ENCODE results near the gene KSR2. TPM values are rescaled to one million over a fixed set of nuclear protein-coding genes. Genes with fewer than 3 reads are reported as not detected.
"Not testable (repeated sequence)": the region's sequence is repeated elsewhere in the genome, so short reads cannot be mapped to it uniquely, and the experiment has no call there.

The KSR2 gene
- total RNA-seq, 4 donors from 2014 or later = 0.02 to 0.10 TPM; not detected in 2

- intact Hi-C loops (cut with DNase I; ENCODE audit: low total_unique reads) (no loop called here), in situ Hi-C loops (cut with MboI; ENCODE audit: low sequenced_read_pairs in 4 of 4) (no loop called here)
- Histone ChIP-seq H3K27ac (no peak overlapping the region), H3K9me3 (no peaks in the 10 kb centered on the region), H3K27me3 (no peaks in the 10 kb centered on the region), H3K36me3 (no peaks in the 10 kb centered on the region), H3K4me3 (no peak overlapping the region), H3K4me1 (no peaks in the 10 kb centered on the region)
- DNase-seq = no peak
- TF ChIP-seq POLR2A (IDR thresholded peaks at IDR 0.05) = no peak
- TF ChIP-seq CTCF (IDR thresholded peaks at IDR 0.05 in 4 of 5, conservative IDR thresholded peaks at IDR 0.05 in 1 of 5) = no peak
- ATAC-seq = no peak
Observed at GRCh38 chr12:117749431-117749830, 219.4 kb downstream of the KSR2 start.

- H3K9me3 ChIP-seq; intact Hi-C loops (cut with DNase I; ENCODE audit: low total_unique reads); H3K4me1 ChIP-seq; DNase-seq; H3K36me3 ChIP-seq; H3K4me3 ChIP-seq; ATAC-seq; H3K27me3 ChIP-seq; H3K27ac ChIP-seq; in situ Hi-C loops (cut with MboI; ENCODE audit: low sequenced_read_pairs in 4 of 4): not testable (repeated sequence)
Observed at GRCh38 chr12:117746358-117746757, 222.4 kb downstream of the KSR2 start.

GRCh38 chr12:117744418-117744817, 224.4 kb downstream of the KSR2 start:
- intact Hi-C loops (cut with DNase I; ENCODE audit: low total_unique reads) (no loop called here), in situ Hi-C loops (cut with MboI; ENCODE audit: low sequenced_read_pairs in 4 of 4) (no loop called here)
- Histone ChIP-seq H3K36me3 (no peaks in the 10 kb centered on the region), H3K4me3 (no peak overlapping the region), H3K9me3 (no peaks in the 10 kb centered on the region), H3K27ac (no peak overlapping the region), H3K27me3 (no peaks in the 10 kb centered on the region), H3K4me1 (no peaks in the 10 kb centered on the region)
- DNase-seq (no peak), ATAC-seq (no peak)
- no peak for TF ChIP-seq POLR2A (IDR thresholded peaks at IDR 0.05)
- TF ChIP-seq CTCF (IDR thresholded peaks at IDR 0.05 in 4 of 5, conservative IDR thresholded peaks at IDR 0.05 in 1 of 5) = no peak

GRCh38 chr12:117743761-117744160, 225.0 kb downstream of the KSR2 start:
- Histone ChIP-seq H3K27me3 (no peaks in the 10 kb centered on the region), H3K4me1 (no peaks in the 10 kb centered on the region), H3K4me3 (no peak overlapping the region), H3K9me3 (no peaks in the 10 kb centered on the region), H3K27ac (no peak overlapping the region), H3K36me3 (no peaks in the 10 kb centered on the region)
- no peak for DNase-seq
- TF ChIP-seq CTCF (IDR thresholded peaks at IDR 0.05 in 4 of 5, conservative IDR thresholded peaks at IDR 0.05 in 1 of 5) = no peak
- no peak for TF ChIP-seq POLR2A (IDR thresholded peaks at IDR 0.05)
- no peak for ATAC-seq
- in situ Hi-C loops (cut with MboI; ENCODE audit: low sequenced_read_pairs in 4 of 4) (no loop called here), intact Hi-C loops (cut with DNase I; ENCODE audit: low total_unique reads) (no loop called here)

- no peaks in the 10 kb centered on the region for H3K27me3 ChIP-seq
- H3K36me3 ChIP-seq = no peaks in the 10 kb centered on the region
- ATAC-seq = no peak
- no peak for DNase-seq
- H3K4me1 ChIP-seq = no peaks in the 10 kb centered on the region
- TF ChIP-seq CTCF (IDR thresholded peaks at IDR 0.05 in 4 of 5, conservative IDR thresholded peaks at IDR 0.05 in 1 of 5) (no peak), POLR2A (IDR thresholded peaks at IDR 0.05) (no peak)
- intact Hi-C loops (cut with DNase I; ENCODE audit: low total_unique reads) (no loop called here), in situ Hi-C loops (cut with MboI; ENCODE audit: low sequenced_read_pairs in 4 of 4) (no loop called here)
- no peak overlapping the region for H3K4me3 ChIP-seq
- H3K9me3 ChIP-seq = no peaks in the 10 kb centered on the region
- no peak overlapping the region for H3K27ac ChIP-seq
Observed at GRCh38 chr12:117742721-117743120, 226.1 kb downstream of the KSR2 start.

Data from gastrocnemius medialis (tissue), 4 donors.